Measurements from ENCODE around the gene GJC2.
"Not testable (repeated sequence)": the region's sequence is repeated elsewhere in the genome, so short reads cannot be mapped to it uniquely, and the experiment has no call there.

Gene GJC2

GRCh38 chr1:228173528-228174481 is 24.1 kb downstream of the GJC2 start:
- WGBS (ENCODE audit: insufficient coverage, insufficient read length), result no CpG with 5 or more reads among the region's 69 CpGs

DNA sequence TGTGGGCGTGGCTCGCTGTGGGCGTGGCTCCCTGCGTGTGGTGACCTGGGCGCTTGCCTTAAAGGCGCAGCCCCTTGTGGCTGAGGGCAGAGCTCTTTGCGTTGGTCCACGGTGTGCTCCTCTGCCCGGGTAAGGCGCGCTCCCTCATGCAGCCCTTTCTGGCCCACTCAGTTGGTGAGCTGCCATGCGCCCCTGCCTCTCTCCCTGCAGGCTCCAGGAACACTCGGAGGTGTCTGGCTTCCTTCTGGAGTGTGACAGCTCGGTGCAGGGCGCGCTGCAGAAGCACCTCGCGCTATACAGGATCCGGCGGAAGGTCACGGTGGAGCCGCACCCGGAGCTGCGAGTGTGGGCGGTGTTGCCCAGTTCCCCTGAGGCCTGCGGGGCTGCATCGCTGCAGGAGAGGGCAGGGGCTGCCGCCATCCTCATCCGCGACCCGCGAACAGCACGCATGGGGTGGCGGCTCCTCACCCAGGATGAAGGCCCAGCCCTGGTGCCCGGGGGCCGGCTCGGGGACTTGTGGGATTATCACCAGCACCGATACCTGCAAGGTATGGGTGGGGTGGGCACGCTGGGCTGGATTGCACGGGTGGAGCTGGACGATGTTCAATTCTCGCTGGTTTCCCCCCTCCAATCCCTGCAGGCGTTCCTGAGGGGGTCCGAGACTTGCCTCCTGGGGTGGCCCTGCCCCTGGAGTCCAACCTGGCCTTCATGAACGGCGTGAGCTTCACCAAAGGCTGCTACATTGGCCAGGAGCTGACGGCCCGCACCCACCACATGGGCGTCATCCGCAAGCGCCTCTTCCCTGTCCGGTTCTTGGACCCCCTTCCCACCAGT is 25.0 kb downstream of the GJC2 start:
- no peaks in the 10 kb centered on the region for H3K27me3 ChIP-seq (ENCODE audit: control insufficient read depth, insufficient read depth, low read length)
- H3K4me1 ChIP-seq (ENCODE audit: control insufficient read depth, insufficient read depth, low read length), result peaks cover 6% of the 10 kb centered on the region
- no peak overlapping the region for H3K27ac ChIP-seq (ENCODE audit: low read length)
- H3K4me3 ChIP-seq (ENCODE audit: low read length), result no peak overlapping the region
- no peaks in the 10 kb centered on the region for H3K9me3 ChIP-seq (ENCODE audit: control insufficient read depth, insufficient read depth, low read length)
- no CpG with 5 or more reads among the region's 52 CpGs for WGBS (ENCODE audit: insufficient coverage, insufficient read length)
- DNase-seq (ENCODE audit: low read depth, low spot score), result no peak
- H3K36me3 ChIP-seq (ENCODE audit: control insufficient read depth, insufficient read depth, low read length), result no peaks in the 10 kb centered on the region

More at GRCh38 chr1:228173528-228174481, 24.1 kb downstream of the GJC2 start:
- H3K4me1 ChIP-seq (ENCODE audit: control insufficient read depth, insufficient read depth, low read length); H3K4me3 ChIP-seq (ENCODE audit: low read length); H3K27me3 ChIP-seq (ENCODE audit: control insufficient read depth, insufficient read depth, low read length); H3K27ac ChIP-seq (ENCODE audit: low read length); H3K36me3 ChIP-seq (ENCODE audit: control insufficient read depth, insufficient read depth, low read length); DNase-seq (ENCODE audit: low read depth, low spot score); H3K9me3 ChIP-seq (ENCODE audit: control insufficient read depth, insufficient read depth, low read length): not testable (repeated sequence)

- H3K27ac ChIP-seq (ENCODE audit: low read length), result no peak overlapping the region
- no peak overlapping the region for H3K4me3 ChIP-seq (ENCODE audit: low read length)
- H3K36me3 ChIP-seq (ENCODE audit: control insufficient read depth, insufficient read depth, low read length), result no peaks in the 10 kb centered on the region
- WGBS (ENCODE audit: insufficient coverage, insufficient read length), result no CpG with 5 or more reads among the region's 18 CpGs
- no peaks in the 10 kb centered on the region for H3K27me3 ChIP-seq (ENCODE audit: control insufficient read depth, insufficient read depth, low read length)
- H3K9me3 ChIP-seq (ENCODE audit: control insufficient read depth, insufficient read depth, low read length), result no peaks in the 10 kb centered on the region
- DNase-seq (ENCODE audit: low read depth, low spot score), result no peak
- H3K4me1 ChIP-seq (ENCODE audit: control insufficient read depth, insufficient read depth, low read length), result peaks cover 6% of the 10 kb centered on the region
These were observed 25.7 kb downstream of the GJC2 start for GRCh38 chr1:228175316-228176023.

DNA sequence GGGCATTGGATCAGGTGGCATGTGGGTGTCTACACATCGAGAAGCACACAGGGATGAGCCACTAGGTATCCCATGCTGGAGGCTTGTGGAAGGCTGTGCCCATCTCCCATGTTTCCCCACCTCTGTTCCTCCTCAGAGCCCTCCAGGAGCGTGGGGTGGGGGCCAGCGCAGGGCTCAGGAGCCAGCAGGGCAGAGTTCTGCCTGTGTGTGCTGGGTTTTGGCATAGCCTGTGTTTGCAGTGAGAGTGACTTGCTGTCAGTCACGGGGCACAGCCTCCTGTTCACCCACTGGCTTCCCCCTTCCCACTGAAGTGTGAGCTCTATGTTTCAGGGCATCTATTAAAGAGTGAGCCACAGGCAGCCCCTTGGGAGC is 26.3 kb downstream of the GJC2 start:
- no peaks in the 10 kb centered on the region for H3K9me3 ChIP-seq (ENCODE audit: control insufficient read depth, insufficient read depth, low read length)
- H3K27ac ChIP-seq (ENCODE audit: low read length), result no peak overlapping the region
- no peak overlapping the region for H3K4me3 ChIP-seq (ENCODE audit: low read length)
- DNase-seq (ENCODE audit: low read depth, low spot score), result no peak
- H3K27me3 ChIP-seq (ENCODE audit: control insufficient read depth, insufficient read depth, low read length), result no peaks in the 10 kb centered on the region
- WGBS (ENCODE audit: insufficient coverage, insufficient read length), result no CpG with 5 or more reads among the region's 4 CpGs
- H3K36me3 ChIP-seq (ENCODE audit: control insufficient read depth, insufficient read depth, low read length), result no peaks in the 10 kb centered on the region
- peaks cover 6% of the 10 kb centered on the region for H3K4me1 ChIP-seq (ENCODE audit: control insufficient read depth, insufficient read depth, low read length)

- Histone ChIP-seq H3K27ac (ENCODE audit: low read length) (no peak overlapping the region), H3K36me3 (ENCODE audit: control insufficient read depth, insufficient read depth, low read length) (no peaks in the 10 kb centered on the region), H3K4me1 (ENCODE audit: control insufficient read depth, insufficient read depth, low read length) (peaks cover 6% of the 10 kb centered on the region), H3K4me3 (ENCODE audit: low read length) (no peak overlapping the region), H3K27me3 (ENCODE audit: control insufficient read depth, insufficient read depth, low read length) (no peaks in the 10 kb centered on the region), H3K9me3 (ENCODE audit: control insufficient read depth, insufficient read depth, low read length) (no peaks in the 10 kb centered on the region)
- no peak for DNase-seq (ENCODE audit: low read depth, low spot score)
- WGBS (ENCODE audit: insufficient coverage, insufficient read length), result no CpG with 5 or more reads among the region's 19 CpGs
These were observed 26.9 kb downstream of the GJC2 start for GRCh38 chr1:228176461-228177182.

- Histone ChIP-seq H3K9me3 (ENCODE audit: control insufficient read depth, insufficient read depth, low read length) (no peaks in the 10 kb centered on the region), H3K27ac (ENCODE audit: low read length) (no peak overlapping the region), H3K4me3 (ENCODE audit: low read length) (no peak overlapping the region), H3K4me1 (ENCODE audit: control insufficient read depth, insufficient read depth, low read length) (peaks cover 6% of the 10 kb centered on the region), H3K27me3 (ENCODE audit: control insufficient read depth, insufficient read depth, low read length) (no peaks in the 10 kb centered on the region), H3K36me3 (ENCODE audit: control insufficient read depth, insufficient read depth, low read length) (no peaks in the 10 kb centered on the region)
- WGBS (ENCODE audit: insufficient coverage, insufficient read length), result no CpG with 5 or more reads among the region's 5 CpGs
- no peak for DNase-seq (ENCODE audit: low read depth, low spot score)
These were observed 27.4 kb downstream of the GJC2 start for GRCh38 chr1:228177183-228177475.

- no peak overlapping the region for H3K27ac ChIP-seq (ENCODE audit: low read length)
- H3K36me3 ChIP-seq (ENCODE audit: control insufficient read depth, insufficient read depth, low read length), result no peaks in the 10 kb centered on the region
- H3K27me3 ChIP-seq (ENCODE audit: control insufficient read depth, insufficient read depth, low read length), result no peaks in the 10 kb centered on the region
- H3K4me3 ChIP-seq (ENCODE audit: low read length), result no peak overlapping the region
- H3K4me1 ChIP-seq (ENCODE audit: control insufficient read depth, insufficient read depth, low read length), result peaks cover 6% of the 10 kb centered on the region
- no CpG with 5 or more reads among the region's 12 CpGs for WGBS (ENCODE audit: insufficient coverage, insufficient read length)
- H3K9me3 ChIP-seq (ENCODE audit: control insufficient read depth, insufficient read depth, low read length), result no peaks in the 10 kb centered on the region
- DNase-seq (ENCODE audit: low read depth, low spot score), result no peak
These were observed 28.3 kb downstream of the GJC2 start for GRCh38 chr1:228177721-228178710.

- peaks cover 4% of the 10 kb centered on the region; the same call in 1 of the 2 replicates for H3K4me1 ChIP-seq (ENCODE audit: control insufficient read depth, insufficient read depth, low read length)
- no CpG with 5 or more reads among the region's 12 CpGs for WGBS (ENCODE audit: insufficient coverage, insufficient read length)
- no peak overlapping the region for H3K27ac ChIP-seq (ENCODE audit: low read length)
- no peaks in the 10 kb centered on the region for H3K36me3 ChIP-seq (ENCODE audit: control insufficient read depth, insufficient read depth, low read length)
- no peaks in the 10 kb centered on the region for H3K27me3 ChIP-seq (ENCODE audit: control insufficient read depth, insufficient read depth, low read length)
- DNase-seq (ENCODE audit: low read depth, low spot score), result no peak
- no peaks in the 10 kb centered on the region for H3K9me3 ChIP-seq (ENCODE audit: control insufficient read depth, insufficient read depth, low read length)
- H3K4me3 ChIP-seq (ENCODE audit: low read length), result no peak overlapping the region
These were observed 29.3 kb downstream of the GJC2 start for GRCh38 chr1:228178737-228179684.
